HepG2 (cell line): ENCODE results near the gene NEU1. TPM values are rescaled to one million over a fixed set of nuclear protein-coding genes. Genes with fewer than 3 reads are reported as not detected.

Experiments
- ATAC-seq: fragments of 200-7000 bp; cut with Tn5 transposase; 3 replicates; pipeline ENCODE4 v1.9.1; 2020; ENCODE audit warnings: mild to moderate bottlenecking, moderate library complexity
- BruUV-seq: library from RNA; stranded (reverse); fragments of 400-500 nt; replicated peaks from 2 replicates; lab custom pipeline; 2021; lab: Mats Ljungman, UMichigan
- CTCF ChIA-PET: fragments of 300-600 bp; formaldehyde crosslinking; extraction: SDS; loops from one replicate; lab custom pipeline; 2021; ENCODE audit warnings: low total read pairs, inconsistent platforms, low intra/inter-chr PET ratio; lab: Yijun Ruan, JAX
- POLR2A ChIA-PET: fragments of 350-600 bp; sonication (Branson Sonifier 250); formaldehyde crosslinking; loops from one replicate; lab custom pipeline; 2020; ENCODE audit warnings: antibody characterized with exemption, inconsistent platforms; lab: Yijun Ruan, JAX
- DNase-seq: peaks from one replicate; pipeline ENCODE4 v3.0.0-alpha.2; 2015; ENCODE audit warnings: low spot score
- FAIRE-seq: peaks from 3 replicates; lab custom pipeline; 2011; peaks lifted over from hg19 to GRCh38; lab: Jason Lieb, UNC
- H2AFZ ChIP-seq: one replicate; pipeline ENCODE4 v1.6.1; 2011; ENCODE audit warnings: low read length, inconsistent platforms
- H3K27ac ChIP-seq: fragments of 300-600 bp; 3 replicates; pipeline ENCODE4 v1.8.0; 2011; ENCODE audit warnings: mixed run types, mild to moderate bottlenecking, mixed read lengths, low read length, inconsistent platforms; ENCODE audit not compliant: insufficient read depth; ENCODE audit errors: extremely low read length
- H3K27me3 ChIP-seq, 2 experiments: fragments of 200-600 bp in 1 of 2; 2 replicates in 1 of 2; 3 replicates in 1 of 2; pipeline versions ENCODE4 v1.6.0 to v1.8.0; 2011; ENCODE audit warnings: low read length in 2 of 2, mild to moderate bottlenecking in 2 of 2, moderate library complexity in 2 of 2, inconsistent platforms in 1 of 2; ENCODE audit not compliant: insufficient read depth in 2 of 2, control insufficient read depth in 1 of 2
- H3K36me3 ChIP-seq, 2 experiments: fragments of 200-600 bp in 1 of 2; replicated peaks in 1 of 2; 2 replicates in 1 of 2; 3 replicates in 1 of 2; pipeline versions ENCODE4 v1.5.1 to v1.8.0; 2011; ENCODE audit warnings: low read length in 2 of 2, inconsistent platforms in 1 of 2; ENCODE audit not compliant: insufficient read depth in 2 of 2, control insufficient read depth in 1 of 2
- H3K4me1 ChIP-seq: 2 replicates; pipeline ENCODE4 v1.5.1; 2012; ENCODE audit warnings: low read length, inconsistent platforms; ENCODE audit not compliant: insufficient read depth
- H3K4me2 ChIP-seq: 2 replicates; pipeline ENCODE4 v1.6.0; 2011; ENCODE audit warnings: low read depth, low read length, inconsistent platforms
- H3K4me3 ChIP-seq, 3 experiments: fragments of 200-600 bp in 1 of 3; sonication (generic), shearing (Covaris generic) in 1 of 3; replicated peaks in 1 of 3; 2 replicates each; pipeline ENCODE4 v1.5.1; 2011 to 2016; ENCODE audit warnings: low read length in 3 of 3, inconsistent platforms in 2 of 3, low read depth in 2 of 3, mild to moderate bottlenecking in 2 of 3, control low read depth in 1 of 3, mixed read lengths in 1 of 3; ENCODE audit not compliant: insufficient read depth in 1 of 3
- H3K79me2 ChIP-seq: one replicate; pipeline ENCODE4 v1.6.1; 2011; ENCODE audit warnings: low read length, inconsistent platforms; ENCODE audit not compliant: insufficient read depth
- H3K9ac ChIP-seq: 2 replicates; pipeline ENCODE4 v1.6.0; 2011; ENCODE audit warnings: mild to moderate bottlenecking, low read depth, low read length, inconsistent platforms; ENCODE audit not compliant: insufficient read depth
- H3K9me3 ChIP-seq: 2 replicates; pipeline ENCODE4 v1.5.1; 2012; ENCODE audit warnings: mild to moderate bottlenecking, low read length
- H4K20me1 ChIP-seq: 2 replicates; pipeline ENCODE4 v1.6.0; 2011; ENCODE audit warnings: inconsistent platforms, mild to moderate bottlenecking, low read length, moderate library complexity; ENCODE audit not compliant: insufficient read depth
- NONO ChIP-seq, 2 experiments: fragments of 450-650 bp in 1 of 2; sonication (generic) in 1 of 2; formaldehyde crosslinking in 1 of 2; IDR thresholded peaks in 1 of 2; conservative IDR thresholded peaks in 1 of 2; 2 replicates each; pipeline versions ENCODE4 v1.6.1 to v1.8.0; 2017 to 2022; ENCODE audit warnings: mild to moderate bottlenecking in 1 of 2, missing genetic modification reagents in 1 of 2, moderate library complexity in 1 of 2
- SP1 ChIP-seq, 2 experiments: fragments of 450-650 bp in 1 of 2; sonication (generic) in 1 of 2; formaldehyde crosslinking in 1 of 2; IDR thresholded peaks; 2 replicates each; pipeline versions ENCODE4 v1.4.0 to v1.6.1; 2016 to 2020; ENCODE audit warnings: missing genetic modification reagents in 1 of 2
- SRY ChIP-seq: sonication (generic); formaldehyde crosslinking; IDR thresholded peaks from 2 replicates; pipeline ENCODE4 v1.8.0; 2022; ENCODE audit warnings: mild to moderate bottlenecking, missing genetic modification reagents
- TFDP1 ChIP-seq: IDR thresholded peaks from 2 replicates; pipeline ENCODE4 v1.6.1; 2016; ENCODE audit warnings: missing compliant biosample characterization, missing genetic modification reagents, borderline replicate concordance
- ZBTB37 ChIP-seq: sonication (generic); formaldehyde crosslinking; IDR thresholded peaks from 2 replicates; pipeline ENCODE4 v1.4.0; 2020; ENCODE audit warnings: mild to moderate bottlenecking, missing genetic modification reagents
- ZFY ChIP-seq: sonication (generic); formaldehyde crosslinking; IDR thresholded peaks from 2 replicates; pipeline ENCODE4 v1.4.0; 2020; ENCODE audit warnings: missing genetic modification reagents
- ZNF891 ChIP-seq: sonication (generic); formaldehyde crosslinking; IDR thresholded peaks from 2 replicates; pipeline ENCODE4 v1.5.0; 2020; ENCODE audit warnings: mild to moderate bottlenecking, missing genetic modification reagents
- ZSCAN25 ChIP-seq: sonication (generic); formaldehyde crosslinking; IDR thresholded peaks from 2 replicates; pipeline ENCODE4 v1.8.0; 2022; ENCODE audit warnings: mild to moderate bottlenecking, missing genetic modification reagents
- WGBS: methylation state at CpG from one replicate; pipeline ENCODE4 v1.1.6; 2017; ENCODE audit warnings: low lambda C conversion rate; 5-methylcytosine and 5-hydroxymethylcytosine counted together
- in situ Hi-C: cut with HindIII; loops from 2 replicates; pipeline ENCODE4 v1.10.0; 2017; ENCODE audit warnings: low pct_unique_long_range_greater_than_20kb; ENCODE audit not compliant: extremely low pct_ligation_motif_present
- intact Hi-C: fragments of 100-400 bp; cut with micrococcal nuclease; formaldehyde crosslinking; loops from one replicate; pipeline ENCODE4 v1.10.0; 2022; ENCODE audit not compliant: unreplicated experiment
- polyA plus RNA-seq, 8 experiments: library from polyadenylated mRNA; depleted of rRNA in 3 of 8; stranded (reverse) in 7 of 8; unstranded in 1 of 8; fragments of >200 nt; fragmentation: Illumina TruSeq in 4 of 8; extraction: Trizol in 4 of 8; gene quantifications; 2 replicates each; pipeline versions ENCODE4 v1.2.1 to v1.2.3, GENCODE V29; 2011 to 2016; ENCODE audit warnings: low read depth in 4 of 8, missing spikeins in 1 of 8, mixed read lengths in 1 of 8; ENCODE audit not compliant: insufficient read depth in 1 of 8
- total RNA-seq, 5 experiments: library from RNA; depleted of rRNA; stranded (reverse); fragments of >200 nt; fragmentation: Illumina TruSeq; extraction: Trizol; gene quantifications; 2 replicates each; pipeline ENCODE4 v1.2.3, GENCODE V29; 2016; ENCODE audit warnings: low read depth in 1 of 5
- TF ChIP-seq, protein P1 (sequence below): sonication (generic); formaldehyde crosslinking; IDR thresholded peaks from 2 replicates; pipeline ENCODE4 v1.4.0; 2020; ENCODE audit warnings: missing genetic modification reagents

NEU1 gene
- total and polyA plus RNA-seq, 2 of the 13 experiments (the other 11 are each of a cell fraction or from before 2014, with no cell fraction given): 215 to 297 TPM

- TF ChIP-seq ZBTB37 (CRISPR knock-in tag): no peak
These were observed 35.9 kb upstream of the NEU1 start (continued) for GRCh38 chr6:31898383-31899011.

GRCh38 chr6:31897612-31898382 lies 35.2 kb upstream of the NEU1 start, which contains the start of gene EHMT2:
EHMT2 (minus strand) TSS chr6:31897698; CDS start chr6:31897677, 21 bp downstream.
- Histone ChIP-seq H4K20me1 (no peaks in the 10 kb centered on the region), H3K79me2 (peaks cover 26% of the 10 kb centered on the region), H3K4me2 (peak within 1 kb of the TSS; percentile 98), H3K4me1 (peaks cover 39% of the 10 kb centered on the region), H3K27ac (peak within 1 kb of the TSS; percentile 73), H3K9me3 (no peaks in the 10 kb centered on the region), H3K9ac (peak within 1 kb of the TSS; percentile 84), H2AFZ (peak within 1 kb of the TSS; percentile 66), H3K27me3 (peaks cover 0 to 7% of the 10 kb centered on the region in 2 experiments; a peak in 1 of 5 replicates), H3K4me3 (peak within 1 kb of the TSS; percentile 89 to 100 (median 96)), H3K36me3 (peaks cover 11 to 20% of the 10 kb centered on the region in 2 experiments)
- ATAC-seq (peak; percentile 70), FAIRE-seq (peak; percentile 63), DNase-seq (peak; percentile 76)
- in situ Hi-C loops (no loop called here), intact Hi-C loops (loop anchor here (1.0 to 5.0 kb wide), 4 partner anchors 33 to 65 kb away; no protein-coding TSS in a partner anchor)
- ChIA-PET CTCF (no interaction called here), POLR2A (interaction anchor here (0.6 to 4.7 kb wide), 26 partner anchors 10 to 1074 kb away, joined by 3 to 41 read pairs (median 6); partner anchors contain the start of genes APOM, C2, C6orf47 and CFB)
- BruUV-seq: TSS peak; percentile 91
- 2% methylated on average over 23 of the region's 49 CpGs for WGBS
- peak; percentile 87 for TF ChIP-seq SRY (CRISPR knock-in tag)
- TF ChIP-seq ZFY (CRISPR knock-in tag): 0 out of 2 replicates have a peak, but pooled peaks have one; percentile 29
- TF ChIP-seq TFDP1 (CRISPR knock-in tag): peak; percentile 59; the same call in 1 of the 2 replicates
- no peak for TF ChIP-seq ZSCAN25
- no peak for TF ChIP-seq SP1 (IDR thresholded peaks at IDR 0.05)
- 0 out of 2 replicates have a peak, but pooled peaks have one; percentile 25 for TF ChIP-seq SP1 (CRISPR knock-in tag; IDR thresholded peaks at IDR 0.05)
- peak; percentile 80; the same call in 1 of the 2 replicates for TF ChIP-seq ZNF891 (CRISPR knock-in tag)
- TF ChIP-seq, protein P1, sequence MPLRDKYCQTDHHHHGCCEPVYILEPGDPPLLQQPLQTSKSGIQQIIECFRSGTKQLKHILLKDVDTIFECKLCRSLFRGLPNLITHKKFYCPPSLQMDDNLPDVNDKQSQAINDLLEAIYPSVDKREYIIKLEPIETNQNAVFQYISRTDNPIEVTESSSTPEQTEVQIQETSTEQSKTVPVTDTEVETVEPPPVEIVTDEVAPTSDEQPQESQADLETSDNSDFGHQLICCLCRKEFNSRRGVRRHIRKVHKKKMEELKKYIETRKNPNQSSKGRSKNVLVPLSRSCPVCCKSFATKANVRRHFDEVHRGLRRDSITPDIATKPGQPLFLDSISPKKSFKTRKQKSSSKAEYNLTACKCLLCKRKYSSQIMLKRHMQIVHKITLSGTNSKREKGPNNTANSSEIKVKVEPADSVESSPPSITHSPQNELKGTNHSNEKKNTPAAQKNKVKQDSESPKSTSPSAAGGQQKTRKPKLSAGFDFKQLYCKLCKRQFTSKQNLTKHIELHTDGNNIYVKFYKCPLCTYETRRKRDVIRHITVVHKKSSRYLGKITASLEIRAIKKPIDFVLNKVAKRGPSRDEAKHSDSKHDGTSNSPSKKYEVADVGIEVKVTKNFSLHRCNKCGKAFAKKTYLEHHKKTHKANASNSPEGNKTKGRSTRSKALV (CRISPR knock-in tag): 0 out of 2 replicates have a peak, but pooled peaks have one; percentile 5
- TF ChIP-seq NONO (IDR thresholded peaks at IDR 0.05): no peak
- 0 out of 2 replicates have a peak, but pooled peaks have one; percentile 51 for TF ChIP-seq NONO (CRISPR knock-in tag; conservative IDR thresholded peaks at IDR 0.05)
